GM23338 (cell line): ENCODE results near the gene MAPKAPK3. TPM values are rescaled to one million over a fixed set of nuclear protein-coding genes. Genes with fewer than 3 reads are reported as not detected.

Source experiments
- ATAC-seq: fragments of 200-7000 bp; cut with Tn5 transposase; 3 replicates; pipeline ENCODE4 v1.9.1; 2020
- DNase-seq: peaks from one replicate; pipeline ENCODE4 v3.0.0-alpha.2; 2015; ENCODE audit warnings: low spot score
- H2AFZ ChIP-seq: fragments of 200-600 bp; sonication (generic); 2 replicates; pipeline ENCODE4 v1.8.0; 2016; ENCODE audit warnings: antibody characterized with exemption, mild to moderate bottlenecking, moderate library complexity
- H3F3A ChIP-seq: fragments of 200-600 bp; sonication (generic); replicated peaks from 2 replicates; pipeline ENCODE4 v1.8.0; 2017; ENCODE audit warnings: antibody characterized with exemption, mixed run types, low read depth
- H3K27ac ChIP-seq: fragments of 200-600 bp; sonication (generic); 2 replicates; pipeline ENCODE4 v1.6.1; 2016; ENCODE audit warnings: low read depth
- H3K27me3 ChIP-seq: fragments of 200-600 bp; sonication (generic); 2 replicates; pipeline ENCODE4 v1.8.0; 2016; ENCODE audit warnings: mild to moderate bottlenecking, mixed run types, moderate library complexity; ENCODE audit not compliant: insufficient read depth
- H3K36me3 ChIP-seq: fragments of 200-600 bp; sonication (generic); 2 replicates; pipeline ENCODE4 v1.8.0; 2016; ENCODE audit warnings: mild to moderate bottlenecking; ENCODE audit not compliant: insufficient read depth
- H3K4me1 ChIP-seq: fragments of 200-600 bp; sonication (generic); 2 replicates; pipeline ENCODE4 v1.8.0; 2016; ENCODE audit warnings: mild to moderate bottlenecking, moderate library complexity; ENCODE audit not compliant: insufficient read depth
- H3K4me2 ChIP-seq: fragments of 200-600 bp; sonication (generic); 2 replicates; pipeline ENCODE4 v1.7.1; 2017; ENCODE audit warnings: mixed run types
- H3K4me3 ChIP-seq: fragments of 200-600 bp; sonication (generic); 2 replicates; pipeline ENCODE4 v1.6.1; 2016; ENCODE audit warnings: mixed run types
- H3K79me2 ChIP-seq: fragments of 200-600 bp; sonication (generic); replicated peaks from 2 replicates; pipeline ENCODE4 v1.8.0; 2017; ENCODE audit warnings: mild to moderate bottlenecking; ENCODE audit not compliant: insufficient read depth
- H3K9me2 ChIP-seq: fragments of 200-600 bp; sonication (generic); 2 replicates; pipeline ENCODE4 v1.8.0; 2017; ENCODE audit not compliant: insufficient read depth
- H4K20me1 ChIP-seq: fragments of 200-600 bp; sonication (generic); replicated peaks from 2 replicates; pipeline ENCODE4 v1.8.0; 2017; ENCODE audit warnings: mild to moderate bottlenecking; ENCODE audit not compliant: insufficient read depth
- H3K27ac Mint-ChIP-seq: 2 replicates; pipeline ENCODE4 v1.8.0; 2020; ENCODE audit warnings: inconsistent platforms, mild to moderate bottlenecking, moderate library complexity, mixed read lengths
- H3K27me3 Mint-ChIP-seq: 3 replicates; pipeline ENCODE4 v1.8.0; 2022; ENCODE audit warnings: low read depth, mild to moderate bottlenecking, moderate library complexity, mixed read lengths, inconsistent platforms; ENCODE audit not compliant: insufficient read depth, poor library complexity
- H3K36me3 Mint-ChIP-seq: 3 replicates; pipeline ENCODE4 v1.8.0; 2021; ENCODE audit warnings: low read depth, mild to moderate bottlenecking, inconsistent platforms, moderate library complexity, mixed read lengths
- H3K4me1 Mint-ChIP-seq: 3 replicates; pipeline ENCODE4 v1.8.0; 2020; ENCODE audit warnings: mild to moderate bottlenecking, inconsistent platforms, mixed read lengths
- H3K4me3 Mint-ChIP-seq: 3 replicates; pipeline ENCODE4 v1.8.0; 2021; ENCODE audit warnings: moderate library complexity, mild to moderate bottlenecking, inconsistent platforms, mixed read lengths
- H3K9me3 Mint-ChIP-seq: 3 replicates; pipeline ENCODE4 v1.8.0; 2020; ENCODE audit warnings: moderate library complexity, mild to moderate bottlenecking, inconsistent platforms, mixed read lengths
- CREB1 ChIP-seq: fragments of 250-450 bp; sonication (Bioruptor Pico); IDR thresholded peaks from 2 replicates; pipeline ENCODE4 v1.5.0; 2020; ENCODE audit warnings: low read depth, mild to moderate bottlenecking, moderate library complexity
- CTCF ChIP-seq, 2 experiments: fragments of 200-600 bp in 1 of 2; sonication (generic) in 1 of 2; conservative IDR thresholded peaks; 2 replicates each; pipeline versions ENCODE4 v1.5.1 to v1.6.1; 2016 to 2017; ENCODE audit warnings: antibody characterized with exemption in 2 of 2, low read depth in 2 of 2, mild to moderate bottlenecking in 2 of 2, moderate library complexity in 1 of 2
- EZH2phosphoT487 ChIP-seq: fragments of 200-600 bp; sonication (generic); IDR thresholded peaks from one replicate; pipeline ENCODE4 v1.8.1; 2018; ENCODE audit warnings: antibody characterized with exemption; ENCODE audit not compliant: unreplicated experiment
- NANOG ChIP-seq: IDR thresholded peaks from 2 replicates; pipeline ENCODE4 v1.6.1; 2016; ENCODE audit warnings: antibody characterized with exemption, borderline replicate concordance
- POLR2AphosphoS5 ChIP-seq: IDR thresholded peaks from 2 replicates; pipeline ENCODE4 v1.6.1; 2016; ENCODE audit warnings: antibody characterized with exemption, low read depth
- REST ChIP-seq: IDR thresholded peaks from one replicate; pipeline ENCODE4 v1.6.1; 2018; ENCODE audit warnings: antibody characterized with exemption; ENCODE audit not compliant: unreplicated experiment
- STAT1 ChIP-seq: IDR thresholded peaks from one replicate; pipeline ENCODE4 v1.6.1; 2016; ENCODE audit warnings: antibody characterized with exemption; ENCODE audit not compliant: unreplicated experiment
- ZNF114 ChIP-seq: fragments of 250-450 bp; sonication (Bioruptor Pico); IDR thresholded peaks from 2 replicates; pipeline ENCODE4 v1.5.0; 2020; ENCODE audit warnings: mild to moderate bottlenecking, moderate library complexity
- ZNF331 ChIP-seq: fragments of 250-450 bp; sonication (Bioruptor Pico); IDR thresholded peaks from 2 replicates; pipeline ENCODE4 v1.5.0; 2020; ENCODE audit warnings: low read depth, mild to moderate bottlenecking, moderate library complexity
- polyA plus RNA-seq: library from polyadenylated mRNA; unstranded; fragments of >200 nt; fragmentation: Nextera tagmentation; extraction: Ambion mirVana; gene quantifications from 2 replicates; pipeline ENCODE4 v1.2.1, GENCODE V29; 2016
- total RNA-seq: library from RNA; depleted of rRNA; stranded (reverse); fragments of >200 nt; shearing (Covaris generic); gene quantifications from 2 replicates; pipeline ENCODE4 v1.2.3, GENCODE V29; 2014
- TF ChIP-seq, protein P1 (sequence below): IDR thresholded peaks from 2 replicates; pipeline ENCODE4 v1.6.1; 2016; ENCODE audit warnings: antibody characterized with exemption

Gene MAPKAPK3
- total and polyA plus RNA-seq, 2 experiments from 2014 or later, result 16.5 to 51.1 TPM

DNA sequence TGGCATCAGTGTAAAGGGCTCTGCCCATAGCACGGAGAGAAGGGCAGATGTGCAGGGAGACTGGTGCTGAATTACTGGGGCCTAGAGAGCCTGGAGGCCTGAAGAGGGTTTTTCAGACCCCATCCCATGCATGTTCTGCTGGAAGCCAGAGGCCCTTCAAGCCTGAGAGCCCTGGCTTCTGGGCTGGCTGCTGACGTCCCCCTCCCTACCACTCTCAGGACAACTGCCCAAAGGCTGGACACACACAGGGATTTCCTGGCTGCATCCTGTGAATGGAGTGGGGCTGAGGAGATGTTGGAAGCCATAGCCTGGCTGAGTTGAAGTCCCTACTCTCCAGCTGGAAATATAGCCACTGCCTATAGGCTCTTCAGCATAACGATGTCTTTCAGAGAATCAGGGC lies 40.9 kb downstream of the MAPKAPK3 start:
- Histone ChIP-seq H3F3A (no peaks in the 10 kb centered on the region), H3K4me1 (no peaks in the 10 kb centered on the region), H4K20me1 (no peaks in the 10 kb centered on the region), H3K27ac (no peak overlapping the region), H3K9me2 (no peaks in the 10 kb centered on the region; the same call in 1 of the 2 replicates), H3K4me3 (no peak overlapping the region), H2AFZ (no peak overlapping the region), H3K36me3 (no peaks in the 10 kb centered on the region), H3K27me3 (no peaks in the 10 kb centered on the region), H3K4me2 (no peak overlapping the region), H3K79me2 (no peaks in the 10 kb centered on the region)
- H3K4me3 Mint-ChIP-seq, result no peak overlapping the region
- no peak for TF ChIP-seq POLR2AphosphoS5
- no peak for TF ChIP-seq STAT1
- TF ChIP-seq NANOG, result no peak
- no peak for TF ChIP-seq ZNF331
- TF ChIP-seq ZNF114, result no peak
- H3K4me1 Mint-ChIP-seq, result no peaks in the 10 kb centered on the region
- no peak for ATAC-seq
- no peaks in the 10 kb centered on the region for H3K9me3 Mint-ChIP-seq
- DNase-seq, result no peak
- H3K27me3 Mint-ChIP-seq, result peaks cover 4% of the 10 kb centered on the region
- no peak overlapping the region for H3K27ac Mint-ChIP-seq
- no peaks in the 10 kb centered on the region for H3K36me3 Mint-ChIP-seq

GRCh38 chr3:50658416-50658815 lies 41.5 kb downstream of the MAPKAPK3 start:
- no peaks in the 10 kb centered on the region for H3K4me1 ChIP-seq
- H3K27me3 ChIP-seq, result no peaks in the 10 kb centered on the region
- no peaks in the 10 kb centered on the region for H3F3A ChIP-seq
- H3K36me3 ChIP-seq, result no peaks in the 10 kb centered on the region
- Mint-ChIP-seq H3K4me1 (no peaks in the 10 kb centered on the region), H3K4me3 (no peak overlapping the region), H3K27ac (no peak overlapping the region), H3K9me3 (no peaks in the 10 kb centered on the region), H3K36me3 (no peaks in the 10 kb centered on the region), H3K27me3 (peaks cover 4% of the 10 kb centered on the region)
- H3K9me2 ChIP-seq, result no peaks in the 10 kb centered on the region; the same call in 1 of the 2 replicates
- no peak overlapping the region for H3K27ac ChIP-seq
- no peaks in the 10 kb centered on the region for H3K79me2 ChIP-seq
- no peak overlapping the region for H2AFZ ChIP-seq
- no peak overlapping the region for H3K4me3 ChIP-seq
- H3K4me2 ChIP-seq, result no peak overlapping the region
- no peak for ATAC-seq
- no peaks in the 10 kb centered on the region for H4K20me1 ChIP-seq
- DNase-seq, result no peak
- TF ChIP-seq REST, result no peak
- no peak for TF ChIP-seq CTCF (conservative IDR thresholded peaks at IDR 0.05; ENCODE audit: low read depth in 2 of 2)
- TF ChIP-seq CREB1 (CRISPR knock-in tag), result no peak
- TF ChIP-seq ZNF331, result no peak
- TF ChIP-seq STAT1, result no peak
- no peak for TF ChIP-seq POLR2AphosphoS5
- TF ChIP-seq ZNF114, result no peak
- TF ChIP-seq EZH2phosphoT487, result no peak
- TF ChIP-seq, protein P1, sequence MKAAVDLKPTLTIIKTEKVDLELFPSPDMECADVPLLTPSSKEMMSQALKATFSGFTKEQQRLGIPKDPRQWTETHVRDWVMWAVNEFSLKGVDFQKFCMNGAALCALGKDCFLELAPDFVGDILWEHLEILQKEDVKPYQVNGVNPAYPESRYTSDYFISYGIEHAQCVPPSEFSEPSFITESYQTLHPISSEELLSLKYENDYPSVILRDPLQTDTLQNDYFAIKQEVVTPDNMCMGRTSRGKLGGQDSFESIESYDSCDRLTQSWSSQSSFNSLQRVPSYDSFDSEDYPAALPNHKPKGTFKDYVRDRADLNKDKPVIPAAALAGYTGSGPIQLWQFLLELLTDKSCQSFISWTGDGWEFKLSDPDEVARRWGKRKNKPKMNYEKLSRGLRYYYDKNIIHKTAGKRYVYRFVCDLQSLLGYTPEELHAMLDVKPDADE, result no peak
